Heart right ventricle (tissue), 16 donors: ENCODE measurements around the gene IRF1. TPM values are rescaled to one million over a fixed set of nuclear protein-coding genes. Genes with fewer than 3 reads are reported as not detected.

ENCODE experiments used
- ATAC-seq, 8 donors: fragments of 200-7000 bp; cut with Tn5 transposase; one replicate each; pipeline ENCODE4 v1.9.1; 2020; ENCODE audit warnings: mild to moderate bottlenecking in 8 of 8, moderate library complexity in 8 of 8, moderate number of reproducible peaks in 1 of 8
- DNase-seq, 2 donors: peaks; one replicate each; pipeline ENCODE4 v3.0.0-alpha.2; 2020
- H3K27ac ChIP-seq, 10 donors: fragments of 200-600 bp; sonication (generic) in 2 of 10; one replicate each; pipeline versions ENCODE4 v1.5.0 to v1.8.0; 2020 to 2022; ENCODE audit warnings: mild to moderate bottlenecking in 3 of 10
- H3K27me3 ChIP-seq, 7 donors: fragments of 200-600 bp; one replicate each; pipeline ENCODE4 v1.8.0; 2021 to 2022; ENCODE audit warnings: mild to moderate bottlenecking in 2 of 7
- H3K36me3 ChIP-seq, 9 donors: fragments of 200-600 bp; sonication (generic) in 1 of 9; one replicate each; pipeline versions ENCODE4 v1.5.0 to v1.8.0; 2020 to 2022; ENCODE audit warnings: mild to moderate bottlenecking in 2 of 9
- H3K4me1 ChIP-seq, 9 donors: fragments of 200-600 bp; sonication (generic) in 1 of 9; one replicate each; pipeline versions ENCODE4 v1.5.0 to v1.8.0; 2020 to 2022; ENCODE audit warnings: mild to moderate bottlenecking in 4 of 9
- H3K4me3 ChIP-seq, 10 donors: fragments of 200-600 bp; sonication (generic) in 2 of 10; one replicate each; pipeline versions ENCODE4 v1.5.0 to v1.8.0; 2020 to 2022; ENCODE audit warnings: mild to moderate bottlenecking in 7 of 10, moderate library complexity in 2 of 10
- H3K9me3 ChIP-seq, 11 donors: fragments of 200-600 bp in 10 of 11; sonication (generic) in 2 of 11; one replicate each; pipeline versions ENCODE4 v1.5.0 to v1.8.0; 2013 to 2022; ENCODE audit warnings: mild to moderate bottlenecking in 2 of 11, control low read depth in 1 of 11, moderate library complexity in 1 of 11
- CTCF ChIP-seq, 9 donors: fragments of 200-600 bp; sonication (generic) in 2 of 9; IDR thresholded peaks; one replicate each; pipeline versions ENCODE4 v1.5.0 to v1.8.0; 2021 to 2022; ENCODE audit warnings: antibody characterized with exemption in 9 of 9, mild to moderate bottlenecking in 5 of 9, moderate library complexity in 1 of 9
- WGBS, 2 donors: extraction: QIAGEN DNeasy Blood & Tissue Kit; methylation state at CpG; one replicate each; pipeline ENCODE4 v1.1.7; 2013; ENCODE audit warnings: inconsistent platforms in 1 of 2; 5-methylcytosine and 5-hydroxymethylcytosine counted together
- intact Hi-C, 10 donors: fragments of 100-400 bp; cut with DNase I; formaldehyde crosslinking; loops; one replicate each; pipeline versions ENCODE4 v1.11.1 to v1.14.2; 2022
- polyA plus RNA-seq, 2 donors: library from polyadenylated mRNA; stranded (reverse); fragments of 200-250 nt; gene quantifications; one replicate each; pipeline ENCODE4 v1.2.3, GENCODE V29; 2013
- total RNA-seq, 10 donors: library from RNA; stranded (reverse); fragmentation: NEBNext Ultra II Directional in 3 of 10; extraction: Animal tissue kit (Norgen Biotek cat#: 25700) in 3 of 10; gene quantifications; one replicate each; pipeline versions ENCODE4 v1.2.1 to v1.2.4, GENCODE V29; 2021 to 2023
- donor health status: Arrhythmogenic right ventricular cardiomyopathy.
- donor health status: ischemic (EF 13 %, LVEDD 7.1; RV severe dilation, severe dysfunction).
- donor health status: healthy with polysubstance abuse.
- donor health status: DM: no; HTN: yes; CAD: no.
- donor health status: DM: no; HTN: no; CAD: no.
- donor health status: ischemic (EF 25% LVEDD 6.9; RV normal size, moderate dysfunction).
- donor health status: ischemic (EF 25% LVEDD 5.7; RV mildly dilated, moderate dysfunction).
- donor health status: healthy.
- donor health status: DM: yes; HTN: yes; CAD: no.
- donor health status: Ischemic cardiomyopathy.
- donor health status: ischemic (EF 35%, LVEDD 5.7; RV mildly dilated, moderate dysfunction).
- donor health status: nonischemic (EF 11% LVEDD 7.7; RV severe dilation, severe dysfunction).
- donor health status: DM: yes; HTN: yes; CAD: no.
- donor health status: PGD.
- donor health status: ischemic (EF 29% LVEDD 5.4; RV normal size, mild dysfunction).
- donor health status: nonischemic (EF 23%, LVEDD 6.1; RV moderate dilation, normal function).

IRF1 gene
- total and polyA plus RNA-seq, 12 donors, result 8.6 to 146 (median 17.7) TPM

- no peak overlapping the region for H3K4me3 ChIP-seq
- H3K27me3 ChIP-seq, result no peaks in the 10 kb centered on the region
- WGBS, 2 donors, result 74 to 84% methylated on average over 5 of the region's 5 CpGs
- peaks cover 9 to 100% (median 81%) of the 10 kb centered on the region in 9 donors for H3K4me1 ChIP-seq
- TF ChIP-seq CTCF (IDR thresholded peaks at IDR 0.05), result no peak
- ATAC-seq, result no peak
- no peak for DNase-seq
- peak overlapping the region in 6 of 10 donors; percentile 10 to 96 (median 37) for H3K27ac ChIP-seq
- intact Hi-C loops, result no loop called here
- H3K9me3 ChIP-seq, result no peaks in the 10 kb centered on the region
- peaks cover 0 to 35% (median 0%) of the 10 kb centered on the region in 9 donors for H3K36me3 ChIP-seq
Measured at GRCh38 chr5:132460846-132461568, 29.6 kb downstream of the IRF1 start.

DNA sequence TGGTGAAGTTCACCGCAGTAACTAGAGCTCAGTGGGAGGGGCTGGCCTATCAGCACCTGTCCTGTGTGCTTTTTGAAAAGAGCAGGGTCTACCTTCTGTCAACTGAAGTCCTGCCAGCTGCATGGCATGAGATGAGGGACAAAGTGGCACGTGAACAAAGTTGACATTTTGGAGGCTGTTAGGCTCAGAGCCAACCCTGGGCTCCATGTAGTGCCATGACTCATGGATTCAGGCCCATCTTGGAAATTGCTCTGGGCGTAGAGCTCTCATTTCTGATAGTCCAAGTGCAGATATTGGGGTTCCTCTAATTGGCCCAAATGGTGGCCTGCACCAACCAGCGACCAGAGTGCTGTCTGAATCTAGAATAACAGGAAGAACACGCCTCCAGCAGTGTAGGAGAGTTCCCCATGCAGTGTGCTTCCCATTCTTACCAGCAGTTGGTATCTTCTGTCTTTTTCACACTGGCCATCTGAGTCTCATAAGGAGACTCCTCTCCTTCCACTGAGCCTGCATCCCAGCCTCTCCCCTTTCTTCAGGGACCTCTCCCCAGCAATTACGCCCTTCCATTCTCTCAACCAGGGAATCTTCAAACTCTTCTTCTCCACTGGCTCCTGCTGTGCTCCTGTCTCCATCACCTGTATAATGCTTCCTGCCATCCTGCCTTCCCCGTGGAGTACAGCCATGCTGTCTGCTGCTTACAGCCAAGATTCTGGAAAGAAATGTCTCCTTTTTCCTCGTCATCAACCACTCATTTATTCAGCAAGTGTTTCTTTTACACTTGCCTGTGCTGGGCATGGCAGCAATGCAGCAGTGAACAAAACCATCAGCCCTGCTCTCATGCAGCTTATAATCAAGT, 30.4 kb downstream of the IRF1 start:
- Histone ChIP-seq H3K9me3 (no peaks in the 10 kb centered on the region), H3K36me3 (peaks cover 0 to 35% (median 0%) of the 10 kb centered on the region in 9 donors), H3K4me3 (no peak overlapping the region), H3K27me3 (no peaks in the 10 kb centered on the region), H3K27ac (peak overlapping the region in 8 of 10 donors; percentile 7 to 96 (median 45)), H3K4me1 (peaks cover 12 to 100% (median 81%) of the 10 kb centered on the region in 9 donors)
- peak in 5 of 9 donors; percentile 7 to 35 (median 21) for TF ChIP-seq CTCF (IDR thresholded peaks at IDR 0.05)
- ATAC-seq (peak; percentile 37 to 79 (median 50)), DNase-seq (peak in 1 of 2 donors; percentile 67)
- 73% methylated on average over 8 of the region's 8 CpGs for WGBS, 2 donors
- intact Hi-C loops, result no loop called here

GRCh38 chr5:132459031-132459982, 31.3 kb downstream of the IRF1 start:
- intact Hi-C loops, result no loop called here
- peak overlapping the region in 8 of 10 donors; percentile 7 to 96 (median 45) for H3K27ac ChIP-seq
- no peak overlapping the region for H3K4me3 ChIP-seq
- H3K4me1 ChIP-seq, result peaks cover 12 to 100% (median 78%) of the 10 kb centered on the region in 9 donors
- ATAC-seq (peak in 2 of 8 donors; percentile 4 to 39), DNase-seq (no peak)
- peaks cover 0 to 35% (median under 1%) of the 10 kb centered on the region in 9 donors for H3K36me3 ChIP-seq
- TF ChIP-seq CTCF (IDR thresholded peaks at IDR 0.05), result no peak
- no peaks in the 10 kb centered on the region for H3K9me3 ChIP-seq
- 78 to 89% methylated on average over 12 of the region's 12 CpGs for WGBS, 2 donors
- H3K27me3 ChIP-seq, result no peaks in the 10 kb centered on the region
